Measurements from ENCODE around the gene SLC2A9. TPM values are rescaled to one million over a fixed set of nuclear protein-coding genes. Genes with fewer than 3 reads are reported as not detected.

Gene SLC2A9
- total RNA-seq, 4 donors from 2014 or later: 8.0 to 18.7 (median 11.5) TPM

- H3K9me3 ChIP-seq: no peaks in the 10 kb centered on the region
- no peak overlapping the region for H3K27ac ChIP-seq
- H3K4me1 ChIP-seq: peaks cover 25 to 60% (median 37%) of the 10 kb centered on the region in 3 donors
- no peaks in the 10 kb centered on the region for H3K36me3 ChIP-seq
- H3K4me3 ChIP-seq: no peak overlapping the region
- no peak for DNase-seq
- no peaks in the 10 kb centered on the region for H3K27me3 ChIP-seq
- intact Hi-C loops (cut with DNase I): loop anchor here (5.0 kb wide), 2 partner anchors 255 to 315 kb away; no protein-coding TSS in a partner anchor
- no peak for TF ChIP-seq POLR2A (IDR thresholded peaks at IDR 0.05)
- TF ChIP-seq, protein P1, sequence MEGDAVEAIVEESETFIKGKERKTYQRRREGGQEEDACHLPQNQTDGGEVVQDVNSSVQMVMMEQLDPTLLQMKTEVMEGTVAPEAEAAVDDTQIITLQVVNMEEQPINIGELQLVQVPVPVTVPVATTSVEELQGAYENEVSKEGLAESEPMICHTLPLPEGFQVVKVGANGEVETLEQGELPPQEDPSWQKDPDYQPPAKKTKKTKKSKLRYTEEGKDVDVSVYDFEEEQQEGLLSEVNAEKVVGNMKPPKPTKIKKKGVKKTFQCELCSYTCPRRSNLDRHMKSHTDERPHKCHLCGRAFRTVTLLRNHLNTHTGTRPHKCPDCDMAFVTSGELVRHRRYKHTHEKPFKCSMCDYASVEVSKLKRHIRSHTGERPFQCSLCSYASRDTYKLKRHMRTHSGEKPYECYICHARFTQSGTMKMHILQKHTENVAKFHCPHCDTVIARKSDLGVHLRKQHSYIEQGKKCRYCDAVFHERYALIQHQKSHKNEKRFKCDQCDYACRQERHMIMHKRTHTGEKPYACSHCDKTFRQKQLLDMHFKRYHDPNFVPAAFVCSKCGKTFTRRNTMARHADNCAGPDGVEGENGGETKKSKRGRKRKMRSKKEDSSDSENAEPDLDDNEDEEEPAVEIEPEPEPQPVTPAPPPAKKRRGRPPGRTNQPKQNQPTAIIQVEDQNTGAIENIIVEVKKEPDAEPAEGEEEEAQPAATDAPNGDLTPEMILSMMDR (IDR thresholded peaks at IDR 0.05): no peak
- WGBS, 2 donors: 87 to 89% methylated on average over 10 to 11 of the region's 11 CpGs
Observed at GRCh38 chr4:10017037-10017893, 4.0 kb downstream of the SLC2A9 start.

DNA sequence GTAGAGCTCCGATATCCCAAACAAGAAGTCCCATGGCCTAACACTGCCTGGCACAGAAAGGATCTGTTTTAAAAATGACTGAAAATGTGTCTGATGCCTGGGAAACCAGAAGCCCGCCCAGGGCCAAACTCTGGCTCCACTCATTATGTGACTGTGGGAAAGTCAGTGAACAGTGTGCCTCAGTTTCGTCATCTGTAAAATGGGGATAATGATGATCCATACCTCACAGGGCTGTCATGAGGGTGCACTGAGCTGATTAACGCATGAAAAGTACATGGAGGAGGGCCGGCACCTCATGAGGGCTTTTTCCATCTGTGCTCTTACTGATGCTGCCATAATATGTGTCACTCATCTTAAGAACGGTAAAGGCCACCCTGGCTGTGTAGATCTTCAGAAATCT, 5.1 kb downstream of the SLC2A9 start:
- no peaks in the 10 kb centered on the region for H3K9me3 ChIP-seq
- peaks cover 20 to 49% (median 28%) of the 10 kb centered on the region in 3 donors for H3K4me1 ChIP-seq
- no peaks in the 10 kb centered on the region for H3K36me3 ChIP-seq
- TF ChIP-seq, protein P1 (IDR thresholded peaks at IDR 0.05): no peak
- no peak for TF ChIP-seq POLR2A (IDR thresholded peaks at IDR 0.05)
- DNase-seq: no peak
- 62 to 71% methylated on average over 4 to 6 of the region's 6 CpGs for WGBS, 2 donors
- intact Hi-C loops (cut with DNase I): loop anchor here (5.0 kb wide), 2 partner anchors 254 to 314 kb away; no protein-coding TSS in a partner anchor
- no peak overlapping the region for H3K4me3 ChIP-seq
- H3K27ac ChIP-seq: no peak overlapping the region
- H3K27me3 ChIP-seq: no peaks in the 10 kb centered on the region

GRCh38 chr4:10015140-10015753, 6.0 kb downstream of the SLC2A9 start:
- DNase-seq: no peak
- H3K36me3 ChIP-seq: no peaks in the 10 kb centered on the region
- peaks cover 15 to 40% (median 19%) of the 10 kb centered on the region in 3 donors for H3K4me1 ChIP-seq
- no peaks in the 10 kb centered on the region for H3K9me3 ChIP-seq
- TF ChIP-seq POLR2A (IDR thresholded peaks at IDR 0.05): no peak
- TF ChIP-seq, protein P1 (IDR thresholded peaks at IDR 0.05): peak; percentile 15 to 75 (median 46)
- H3K27ac ChIP-seq: no peak overlapping the region
- WGBS, 2 donors: 38 to 57% methylated on average over 6 to 7 of the region's 7 CpGs
- intact Hi-C loops (cut with DNase I): loop anchor here (5.0 kb wide), 2 partner anchors 253 to 313 kb away; no protein-coding TSS in a partner anchor
- H3K27me3 ChIP-seq: no peaks in the 10 kb centered on the region
- no peak overlapping the region for H3K4me3 ChIP-seq

DNA sequence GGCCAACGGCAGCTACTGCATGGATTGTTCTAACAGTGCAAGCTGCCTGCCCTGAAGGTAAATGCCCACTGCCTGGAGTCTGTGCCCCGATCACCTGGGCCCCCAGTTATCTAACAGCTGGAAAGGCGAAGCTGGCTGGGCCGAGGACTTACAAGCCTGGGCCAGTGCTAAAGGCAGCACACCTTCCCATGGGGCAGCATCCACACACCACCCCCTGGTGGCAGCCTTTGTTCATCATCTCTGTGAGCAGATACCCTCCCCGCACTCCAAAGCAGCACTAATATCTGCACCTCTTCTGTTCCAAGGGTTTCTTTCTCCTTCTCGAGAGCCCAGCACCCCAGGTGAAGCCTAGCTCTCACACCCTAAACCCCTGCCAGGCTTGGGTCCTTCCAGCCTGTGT, 7.6 kb downstream of the SLC2A9 start:
- Histone ChIP-seq H3K9me3 (no peaks in the 10 kb centered on the region), H3K4me3 (no peak overlapping the region), H3K36me3 (no peaks in the 10 kb centered on the region), H3K27me3 (no peaks in the 10 kb centered on the region), H3K27ac (no peak overlapping the region), H3K4me1 (peaks cover 5 to 38% (median 8%) of the 10 kb centered on the region in 3 donors)
- no peak for DNase-seq
- 40 to 57% methylated on average over 1 to 5 of the region's 6 CpGs for WGBS, 2 donors
- intact Hi-C loops (cut with DNase I): no loop called here
- no peak for TF ChIP-seq POLR2A (IDR thresholded peaks at IDR 0.05)
- TF ChIP-seq, protein P1 (IDR thresholded peaks at IDR 0.05): peak; percentile 35 to 84 (median 52)

- H3K27me3 ChIP-seq: no peaks in the 10 kb centered on the region
- DNase-seq: no peak
- no peak for TF ChIP-seq POLR2A (IDR thresholded peaks at IDR 0.05)
- TF ChIP-seq, protein P1 (IDR thresholded peaks at IDR 0.05): no peak
- peaks cover 13 to 46% (median 17%) of the 10 kb centered on the region in 3 donors for H3K4me1 ChIP-seq
- WGBS, 2 donors: 68 to 93% methylated on average over 2 to 3 of the region's 3 CpGs
- no peaks in the 10 kb centered on the region for H3K36me3 ChIP-seq
- H3K9me3 ChIP-seq: no peaks in the 10 kb centered on the region
- H3K4me3 ChIP-seq: no peak overlapping the region
- intact Hi-C loops (cut with DNase I): no loop called here
- H3K27ac ChIP-seq: no peak overlapping the region
Observed at GRCh38 chr4:10011885-10012284, 9.4 kb downstream of the SLC2A9 start.
